GM19240 (cell line): ENCODE data around the gene FAM111A.

Experiments used
- DNase-seq: peaks from one replicate; pipeline ENCODE4 v3.0.0; 2011; ENCODE audit warnings: low spot score; ENCODE audit not compliant: insufficient read length

FAM111A gene

DNA sequence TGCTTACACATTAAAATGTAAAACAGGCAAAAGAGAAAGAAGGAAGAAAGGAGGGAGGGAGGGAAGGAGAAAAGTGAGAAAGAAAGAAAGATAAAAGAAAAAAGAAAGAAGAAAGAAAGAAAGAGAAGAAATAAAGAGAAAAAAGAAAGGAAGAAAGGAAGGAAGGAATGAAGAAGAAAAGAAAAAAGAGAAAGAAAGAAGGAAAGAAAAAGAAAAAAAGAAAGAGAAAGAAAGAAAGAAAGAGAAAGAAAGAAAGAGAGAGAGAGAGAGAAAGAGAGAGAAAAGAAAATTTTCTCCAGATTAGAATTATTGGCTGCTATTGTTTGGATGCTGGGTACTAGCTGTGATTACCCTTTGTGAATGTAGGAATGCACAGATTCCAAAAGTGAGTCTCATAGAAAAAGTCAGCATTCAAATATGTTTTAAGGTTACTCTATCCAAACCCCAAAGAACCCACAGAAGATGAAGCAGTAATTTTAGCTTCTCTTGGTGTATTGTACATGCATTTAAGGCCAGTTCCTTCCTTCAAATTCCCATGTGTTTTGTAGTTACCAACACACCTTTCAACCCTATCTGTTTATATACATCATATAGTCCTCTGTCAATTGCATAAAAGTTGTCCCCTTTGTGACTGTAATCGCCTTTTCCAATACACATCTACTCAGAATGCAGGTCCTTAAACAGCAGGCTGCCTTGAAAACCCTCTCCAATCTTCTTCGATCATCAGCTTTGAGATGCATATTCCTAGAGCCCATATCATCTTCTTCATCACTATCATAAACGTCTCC is 789 bp upstream of the FAM111A start:
- DNase-seq: no peak

DNA sequence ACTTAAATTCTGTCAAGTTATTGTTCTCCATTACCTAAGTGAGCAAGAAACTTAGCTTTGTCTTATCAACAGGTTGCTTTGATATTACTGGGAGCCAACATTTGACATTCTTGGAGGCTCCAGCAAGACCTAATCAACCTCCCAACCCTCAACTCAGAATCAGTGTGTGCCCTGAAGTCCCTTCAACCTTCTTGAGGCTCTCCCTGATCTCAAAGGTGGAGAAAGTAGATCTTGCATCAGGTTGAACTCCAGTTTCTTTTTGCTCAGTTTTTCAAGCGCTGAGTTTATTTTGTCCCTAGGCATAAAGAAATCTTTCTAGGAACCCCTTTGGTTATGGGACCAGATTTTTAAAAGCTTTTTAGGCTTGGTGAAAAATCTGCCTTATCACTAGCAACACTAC is 1.4 kb downstream of the FAM111A start:
- no peak for DNase-seq

DNA sequence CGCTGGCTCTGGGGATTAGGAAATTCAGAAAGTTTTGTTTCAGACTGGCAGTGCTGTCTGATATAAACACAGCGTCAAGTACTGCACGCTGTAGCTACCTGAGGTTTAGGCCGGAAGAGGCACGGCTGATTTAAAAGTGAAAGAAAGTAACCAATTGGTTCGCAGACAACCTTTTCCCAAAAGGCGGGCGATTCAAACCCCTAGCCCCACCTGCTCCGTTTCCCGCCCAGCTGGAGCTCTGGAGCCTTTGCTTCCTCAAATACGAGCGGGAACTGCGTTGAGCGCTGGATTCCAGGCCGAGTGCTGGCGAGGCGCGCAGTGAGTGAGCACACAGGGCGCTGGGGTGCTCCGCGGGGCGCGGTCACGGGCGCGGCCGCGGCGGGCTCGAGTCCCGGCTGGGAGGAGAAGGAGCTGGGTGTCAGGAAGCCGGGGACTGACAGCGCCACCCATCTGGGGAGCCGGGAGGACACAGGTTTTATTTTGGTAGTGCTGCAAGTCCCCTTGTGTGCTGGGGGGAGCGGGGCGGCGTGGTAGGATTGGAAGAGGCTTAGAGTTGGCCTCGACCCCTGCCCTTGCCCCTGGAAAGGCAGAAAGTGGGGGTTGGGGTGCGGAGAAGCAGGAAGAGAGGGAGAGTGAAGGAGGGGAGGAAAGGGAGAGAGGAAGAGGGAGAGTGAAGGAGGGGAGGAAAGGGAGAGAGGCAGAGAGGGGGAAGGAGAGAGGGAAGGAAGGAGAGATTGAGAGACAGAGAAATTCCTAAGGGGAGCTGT is 2.1 kb downstream of the FAM111A start:
- DNase-seq: peak; percentile 36

DNA sequence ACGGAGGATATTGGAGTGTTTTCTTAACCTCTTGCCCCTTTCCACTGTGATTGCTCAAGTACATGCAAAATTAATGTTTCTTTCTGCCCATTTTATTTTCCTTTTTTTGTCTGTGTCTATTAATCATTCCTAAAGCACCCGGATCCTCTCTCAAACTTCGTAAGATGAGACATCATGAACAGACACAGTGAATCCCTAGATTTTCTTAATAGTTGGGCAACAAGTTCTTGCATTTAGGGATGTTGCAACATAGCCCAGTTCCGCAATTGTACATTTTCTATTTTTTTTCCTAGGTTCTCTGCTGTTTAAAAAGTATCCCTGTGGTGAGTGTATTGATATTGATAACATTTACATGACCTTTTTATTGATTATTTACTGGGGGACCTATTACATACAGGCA is 2.9 kb downstream of the FAM111A start:
- no peak for DNase-seq

DNA sequence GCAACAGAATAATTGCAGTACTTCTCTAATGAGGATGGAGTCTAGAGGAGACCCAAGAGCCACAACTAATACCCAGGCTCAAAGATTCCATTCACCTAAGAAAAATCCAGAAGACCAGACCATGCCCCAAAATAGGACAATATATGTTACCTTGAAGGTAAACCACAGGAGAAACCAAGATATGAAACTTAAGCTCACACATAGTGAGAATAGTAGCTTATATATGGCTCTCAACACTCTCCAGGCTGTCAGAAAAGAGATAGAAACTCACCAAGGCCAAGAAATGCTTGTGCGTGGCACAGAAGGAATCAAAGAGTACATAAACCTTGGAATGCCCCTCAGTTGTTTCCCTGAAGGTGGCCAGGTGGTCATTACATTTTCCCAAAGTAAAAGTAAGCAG is 9.1 kb downstream of the FAM111A start:
- no peak for DNase-seq

DNA sequence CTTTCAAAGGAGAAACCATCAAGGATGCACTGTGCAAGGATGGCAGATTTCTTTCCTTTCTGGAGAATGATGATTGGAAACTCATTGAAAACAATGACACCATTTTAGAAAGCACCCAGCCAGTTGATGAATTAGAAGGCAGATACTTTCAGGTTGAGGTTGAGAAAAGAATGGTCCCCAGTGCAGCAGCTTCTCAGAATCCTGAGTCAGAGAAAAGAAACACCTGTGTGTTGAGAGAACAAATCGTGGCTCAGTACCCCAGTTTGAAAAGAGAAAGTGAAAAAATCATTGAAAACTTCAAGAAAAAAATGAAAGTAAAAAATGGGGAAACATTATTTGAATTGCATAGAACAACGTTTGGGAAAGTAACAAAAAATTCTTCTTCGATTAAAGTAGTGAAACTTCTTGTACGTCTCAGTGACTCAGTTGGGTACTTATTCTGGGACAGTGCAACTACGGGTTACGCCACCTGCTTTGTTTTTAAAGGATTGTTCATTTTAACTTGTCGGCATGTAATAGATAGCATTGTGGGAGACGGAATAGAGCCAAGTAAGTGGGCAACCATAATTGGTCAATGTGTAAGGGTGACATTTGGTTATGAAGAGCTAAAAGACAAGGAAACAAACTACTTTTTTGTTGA is 9.8 kb downstream of the FAM111A start:
- no peak for DNase-seq

DNA sequence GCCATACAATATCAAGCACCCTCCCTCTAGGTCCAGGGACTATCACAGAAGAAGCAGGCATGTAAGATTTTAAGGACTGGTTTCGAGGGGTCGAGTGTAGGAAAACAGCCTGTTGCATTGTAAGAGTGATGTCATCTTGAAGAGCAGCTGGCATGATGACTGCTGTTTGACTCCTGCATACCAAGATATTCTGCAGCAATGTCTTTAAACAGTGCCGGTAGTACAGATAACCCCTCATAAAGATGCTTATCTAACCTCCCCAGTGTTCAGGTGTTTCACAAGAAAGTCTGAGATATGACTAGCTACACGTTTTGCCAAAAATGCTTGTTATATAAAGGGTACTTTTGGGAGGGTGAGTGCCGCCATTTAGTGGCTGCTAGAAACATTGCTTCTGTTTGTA is 12.0 kb downstream of the FAM111A start:
- DNase-seq: no peak

DNA sequence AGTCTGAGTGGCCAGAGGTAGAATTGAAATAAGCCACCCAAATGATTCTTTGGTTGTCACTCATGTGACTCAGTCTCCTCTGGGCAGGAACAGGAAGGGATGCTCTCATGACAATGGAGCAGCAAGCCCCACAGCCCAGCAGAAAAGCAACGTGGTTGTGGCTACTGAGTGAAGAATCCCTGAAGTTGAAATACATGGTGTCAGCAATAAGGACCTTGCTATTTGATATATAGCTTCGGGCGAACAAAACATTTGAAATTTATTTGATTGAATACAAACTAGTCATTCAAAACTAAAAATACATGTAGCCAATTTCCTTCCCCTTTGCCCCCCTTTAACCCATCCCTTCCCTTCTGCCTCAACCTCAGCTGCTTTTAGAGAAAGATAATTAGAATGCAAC is 14.8 kb downstream of the FAM111A start:
- DNase-seq: no peak

DNA sequence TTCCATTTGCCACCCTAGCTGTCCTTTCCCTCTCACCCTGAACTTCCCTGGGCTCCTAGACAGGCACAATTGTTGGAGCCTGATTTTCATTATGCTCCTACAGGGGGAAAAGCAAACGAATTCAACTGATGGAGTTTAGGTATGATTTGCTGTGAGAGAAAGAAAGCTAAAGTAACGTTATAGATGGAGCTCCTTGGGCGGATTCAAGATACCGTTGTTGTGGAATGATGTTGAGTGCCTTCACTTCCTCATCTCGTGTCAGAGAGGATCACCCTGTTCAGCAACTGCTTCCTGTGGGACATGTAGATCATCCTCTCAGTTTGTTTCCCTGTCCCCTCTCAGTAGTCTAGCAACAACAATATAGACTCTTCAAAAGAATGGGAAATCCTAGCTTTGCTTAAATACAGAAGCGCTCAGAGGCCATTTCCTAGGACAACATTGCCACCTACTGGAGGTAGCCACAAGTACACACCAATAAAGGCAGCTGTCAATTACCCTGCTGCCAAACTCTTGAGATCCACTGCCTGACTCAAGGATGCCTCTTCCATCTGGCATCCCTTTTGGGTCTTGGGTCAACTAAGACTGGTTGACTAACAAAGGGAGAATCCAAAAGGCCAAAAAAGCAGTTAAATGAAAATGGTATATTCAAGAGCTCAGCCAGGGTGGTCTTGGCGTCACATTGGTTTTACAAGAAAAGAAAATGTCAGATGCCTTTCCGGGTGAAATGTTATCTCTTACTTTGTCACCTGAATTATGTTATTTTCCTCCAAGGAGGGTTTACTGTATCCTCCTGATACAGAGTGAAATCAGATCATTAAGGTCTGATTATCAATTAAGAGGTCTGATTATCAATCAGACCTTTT is 15.8 kb downstream of the FAM111A start:
- no peak for DNase-seq

DNA sequence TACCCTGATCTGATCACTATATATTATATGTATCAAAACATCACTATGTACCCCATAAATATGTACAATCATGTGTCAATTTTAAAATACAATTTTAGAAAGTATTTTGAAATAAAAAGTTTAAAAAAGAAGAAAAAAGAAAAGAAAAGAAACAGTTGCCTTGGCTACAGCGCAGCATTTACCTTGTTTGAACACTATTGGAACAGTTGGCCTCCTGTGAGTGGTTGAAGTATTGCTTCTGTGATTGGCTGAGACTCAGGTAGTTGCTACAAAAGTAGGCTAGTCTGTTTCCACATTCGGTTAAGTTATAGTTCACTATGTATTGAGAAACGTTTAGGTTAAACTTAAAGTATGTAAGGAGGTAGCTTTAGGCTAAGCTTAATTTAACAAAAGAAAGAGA is 21.4 kb downstream of the FAM111A start:
- DNase-seq: no peak

DNA sequence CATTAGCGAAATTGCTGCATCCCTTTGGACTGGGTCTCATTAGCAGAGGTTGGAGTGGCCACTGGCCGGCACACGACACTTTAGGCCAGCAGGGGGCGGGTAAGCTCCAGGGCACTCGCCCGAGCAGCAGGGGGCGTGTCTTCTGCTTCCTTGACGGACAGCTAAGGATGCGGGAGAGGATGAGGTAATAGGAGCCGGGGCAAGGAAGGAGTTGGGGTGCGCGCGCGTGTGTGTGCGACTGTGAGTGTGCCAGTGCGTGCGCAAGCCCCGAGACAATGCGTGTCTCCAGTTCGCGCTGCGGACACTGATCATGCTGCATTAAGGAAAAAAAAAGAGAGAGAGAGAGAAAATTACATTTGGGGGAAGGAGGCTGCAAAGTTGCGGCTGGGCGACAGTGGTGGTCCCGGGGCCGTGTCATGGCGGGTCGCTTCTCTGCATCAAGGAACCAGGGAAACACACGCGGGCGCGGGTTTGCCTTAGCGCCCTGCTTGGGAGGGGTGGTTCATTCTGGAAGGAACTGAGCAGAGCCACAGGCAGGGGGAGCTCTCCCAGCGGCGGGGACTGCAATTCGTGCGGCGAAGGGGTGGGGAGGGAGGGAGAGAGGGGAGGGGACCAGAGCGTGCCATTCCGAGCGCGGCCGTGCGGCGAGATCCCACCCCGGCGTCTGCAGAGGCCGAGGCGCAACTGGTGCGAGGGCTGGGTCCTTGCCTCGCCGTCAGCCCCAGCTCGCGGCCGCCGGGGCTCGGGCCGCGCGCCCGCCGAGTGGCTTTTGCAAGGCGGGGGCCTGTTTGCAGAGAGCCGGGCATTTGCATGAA is 29.1 kb downstream of the FAM111A start, which contains the start of gene DTX4:
DTX4 (plus strand) TSS at position 625 of the 815 bp plus-strand sequence. CDS start 464 bp downstream, outside the sequence.
- DNase-seq: peak; percentile 75

DNA sequence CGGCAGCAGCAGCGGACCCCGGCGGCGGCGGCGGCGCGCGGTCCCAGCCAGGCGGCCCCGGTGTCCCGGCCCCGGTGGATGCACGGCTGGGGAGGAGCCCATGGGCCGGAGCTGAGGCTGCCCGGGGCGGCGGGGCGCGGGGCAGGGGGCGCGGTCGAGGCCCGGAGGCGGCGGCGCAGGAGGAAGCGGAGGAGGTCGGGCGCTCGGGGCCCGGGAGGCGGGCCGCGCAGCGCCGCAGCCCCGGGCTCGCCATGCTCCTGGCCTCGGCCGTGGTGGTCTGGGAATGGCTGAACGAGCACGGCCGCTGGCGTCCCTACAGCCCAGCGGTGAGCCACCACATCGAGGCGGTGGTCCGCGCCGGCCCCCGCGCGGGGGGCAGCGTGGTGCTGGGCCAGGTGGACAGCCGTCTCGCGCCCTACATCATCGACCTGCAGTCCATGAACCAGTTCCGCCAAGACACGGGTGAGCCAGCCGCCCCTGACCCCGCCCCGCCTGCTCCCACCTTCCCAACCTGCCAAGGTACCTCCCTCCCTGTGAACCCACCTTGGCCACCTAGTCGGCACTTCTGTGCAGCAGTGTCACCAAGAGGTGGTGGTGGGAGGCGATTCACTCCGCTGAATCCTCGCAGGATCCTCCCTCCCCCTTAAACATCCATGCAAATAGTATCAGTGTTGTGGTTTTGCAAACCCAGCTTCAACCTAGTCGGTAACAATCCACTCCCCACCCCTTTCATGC is 29.9 kb downstream of the FAM111A start:
- no peak for DNase-seq

DNA sequence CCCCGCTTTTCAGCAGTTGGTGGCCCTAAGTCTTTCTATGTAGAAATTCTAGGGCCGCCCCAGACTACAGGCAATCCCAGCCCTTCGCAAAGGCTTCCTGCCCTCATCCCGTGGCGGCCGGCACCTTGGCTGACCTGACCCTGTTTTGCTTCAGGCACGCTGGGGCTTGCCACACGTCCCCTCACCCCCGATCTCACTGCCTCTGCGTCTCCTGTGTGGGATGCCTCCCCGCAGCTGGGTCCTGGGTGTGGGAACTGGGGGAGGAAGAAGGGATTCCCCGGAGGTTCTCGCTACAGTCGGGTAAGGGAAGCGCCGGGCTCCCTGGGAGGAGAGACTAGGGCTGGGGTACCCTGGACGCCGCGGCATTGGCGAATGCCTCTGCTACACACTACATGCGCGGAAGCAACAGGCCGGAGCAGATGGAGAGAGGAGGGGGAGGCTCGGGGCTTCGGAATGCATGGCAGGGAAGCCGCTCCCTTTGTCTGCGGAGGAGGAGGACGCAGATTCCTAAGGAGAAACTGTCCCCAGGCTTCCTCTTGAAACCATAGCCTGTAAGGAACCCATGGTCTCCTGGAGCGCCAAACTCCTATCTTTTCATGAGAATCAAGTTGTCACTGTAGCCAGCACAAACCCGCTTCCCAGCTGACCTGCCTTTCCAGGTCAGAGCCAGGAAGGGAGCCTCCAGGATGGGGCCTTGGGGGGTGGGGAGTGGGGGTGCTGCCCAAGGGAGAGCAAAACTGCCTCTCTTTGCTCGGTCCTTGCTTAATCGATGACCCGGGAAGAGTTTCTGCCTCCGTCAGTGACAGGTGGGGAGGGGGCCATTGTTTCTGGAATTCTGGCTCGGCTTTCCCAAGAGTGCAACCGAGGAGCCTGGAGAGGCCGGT is 30.7 kb downstream of the FAM111A start:
- no peak for DNase-seq

DNA sequence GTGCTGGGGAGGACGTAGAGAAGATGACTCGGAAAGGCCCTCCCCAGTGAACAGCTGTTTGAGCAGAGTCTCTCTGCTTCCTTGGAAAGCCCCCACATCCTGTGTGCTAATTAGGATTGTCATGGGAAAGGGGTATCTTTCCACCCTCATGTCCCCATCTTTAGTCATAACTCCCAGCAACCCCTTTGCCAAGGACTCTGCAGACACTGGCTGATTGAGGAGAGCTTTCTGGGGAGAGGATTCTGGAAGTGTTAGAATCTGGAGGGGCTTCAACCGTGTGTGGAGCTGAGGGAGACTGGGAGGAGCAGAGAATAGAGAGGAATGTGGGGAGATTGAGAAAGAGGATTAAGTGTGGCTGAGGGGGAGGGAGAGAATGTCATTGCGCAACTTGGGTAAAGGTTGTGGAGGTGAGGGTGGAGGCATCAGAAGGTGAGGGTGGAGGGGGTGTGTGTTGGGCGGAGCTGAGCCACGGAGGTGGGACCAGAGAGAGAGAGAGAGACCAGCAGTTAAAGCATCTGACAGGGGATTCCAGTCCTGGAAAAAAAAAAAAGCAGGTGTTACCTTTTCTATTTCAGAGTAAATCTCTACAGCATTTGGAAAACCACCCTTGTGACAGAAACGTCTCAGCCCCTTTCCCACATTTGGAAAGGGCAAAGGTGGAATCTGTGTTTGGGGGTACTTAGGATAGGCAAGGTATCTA is 31.5 kb downstream of the FAM111A start:
- no peak for DNase-seq

DNA sequence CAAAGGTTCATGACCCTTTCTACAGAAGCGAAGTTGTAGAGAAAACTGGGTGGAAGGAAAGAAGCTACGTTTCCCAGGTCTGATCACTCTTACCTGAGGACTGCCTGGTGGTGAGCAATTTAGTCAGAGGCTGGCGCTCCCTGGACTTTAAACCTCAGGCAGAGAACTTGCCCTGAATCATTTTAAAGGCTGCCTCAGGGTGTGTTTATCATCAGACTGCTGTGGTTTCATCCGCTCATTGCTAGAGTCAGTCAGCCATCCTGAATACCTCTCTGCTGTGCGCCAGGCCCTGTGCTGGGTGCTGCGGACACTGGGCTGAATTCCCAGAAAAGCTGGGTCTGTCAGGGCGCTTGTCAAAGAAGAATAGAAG is 32.0 kb downstream of the FAM111A start:
- DNase-seq: no peak

DNA sequence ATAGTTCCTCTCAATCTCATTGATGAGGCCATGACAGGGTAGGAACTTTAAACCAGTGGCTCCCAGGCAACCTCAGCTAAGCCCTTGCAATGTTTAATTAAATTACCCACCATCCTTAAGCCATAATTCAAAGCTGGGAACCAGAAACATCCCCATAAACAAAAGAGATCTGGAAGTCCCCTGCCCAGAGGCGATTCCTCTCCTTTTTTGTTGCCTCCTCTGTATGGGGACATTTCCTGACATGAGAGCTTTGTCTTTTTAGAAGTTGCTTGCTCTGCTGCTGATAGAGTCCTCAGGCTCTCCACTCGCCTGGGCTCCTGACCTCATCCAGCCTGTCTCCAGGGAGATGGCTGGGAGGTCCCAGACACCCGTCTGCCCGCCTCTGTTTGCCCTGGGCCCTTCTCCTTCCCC is 32.4 kb downstream of the FAM111A start:
- DNase-seq: no peak

DNA sequence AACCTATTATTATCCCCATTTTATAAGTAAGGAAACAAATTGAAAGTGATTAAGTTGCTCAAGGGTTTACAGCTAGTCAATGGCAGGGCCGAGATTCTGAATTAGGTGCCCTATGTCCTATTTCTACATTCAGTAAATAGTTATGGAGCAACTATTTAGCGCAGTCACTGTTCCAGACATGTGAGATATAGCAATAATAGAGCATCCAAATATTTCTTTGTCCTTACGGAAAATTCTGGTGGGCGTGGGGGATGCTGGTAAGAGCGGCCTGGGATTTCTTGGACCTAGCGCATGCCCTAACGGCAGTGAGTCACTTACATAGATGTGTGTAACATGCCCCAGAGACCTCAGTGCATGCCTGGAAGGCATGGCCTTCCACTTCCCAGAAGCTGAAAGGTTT is 33.7 kb downstream of the FAM111A start:
- no peak for DNase-seq

DNA sequence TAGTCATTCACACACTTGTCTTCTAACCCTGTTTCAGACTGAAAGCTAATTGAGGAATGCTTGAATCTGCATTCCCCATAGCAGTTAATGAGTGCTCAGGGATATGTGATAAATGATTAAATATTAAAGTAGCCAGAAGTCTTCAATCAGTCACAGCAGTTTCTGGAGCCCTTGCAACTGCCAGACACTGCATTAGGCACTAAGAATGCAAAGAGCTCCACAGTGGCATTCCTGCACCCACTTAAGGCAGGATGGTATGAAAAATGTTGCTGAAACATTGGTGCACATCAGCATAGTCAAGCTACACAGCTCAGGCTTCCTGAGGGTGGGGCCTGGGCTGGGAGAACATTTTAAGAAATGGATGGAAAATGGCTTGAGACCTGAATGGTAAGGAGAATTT is 35.7 kb downstream of the FAM111A start:
- DNase-seq: no peak
